Bronchial epithelial cell (primary cell): Measurements from ENCODE around the gene ALOX12B. TPM values are rescaled to one million over a fixed set of nuclear protein-coding genes. Genes with fewer than 3 reads are reported as not detected.
"Not testable (repeated sequence)": the region's sequence is repeated elsewhere in the genome, so short reads cannot be mapped to it uniquely, and the experiment has no call there.

ENCODE experiments used
- DNase-seq: peaks from one replicate; pipeline ENCODE4 v3.0.0-alpha.2; 2010; ENCODE audit warnings: low read depth
- FAIRE-seq: peaks from 2 replicates; lab custom pipeline; 2011; peaks lifted over from hg19 to GRCh38; lab: Jason Lieb, UNC
- H3K27me3 ChIP-seq: 2 replicates; pipeline ENCODE4 v1.5.1; 2011; ENCODE audit warnings: low read length; ENCODE audit not compliant: control insufficient read depth, insufficient read depth
- H3K36me3 ChIP-seq: 2 replicates; pipeline ENCODE4 v1.5.1; 2011; ENCODE audit warnings: low read length; ENCODE audit not compliant: control insufficient read depth, insufficient read depth
- H3K4me3 ChIP-seq: 2 replicates; pipeline ENCODE4 v1.5.1; 2011; ENCODE audit warnings: mild to moderate bottlenecking, low read depth, low read length, control low read depth
- CTCF ChIP-seq: IDR thresholded peaks from 2 replicates; pipeline ENCODE4 v1.5.1; 2011; ENCODE audit warnings: mild to moderate bottlenecking, moderate library complexity, low read length, control low read depth, inconsistent platforms; ENCODE audit not compliant: insufficient read depth, severe bottlenecking
- total RNA-seq: library from RNA; depleted of rRNA; stranded (reverse); fragments of >200 nt; gene quantifications from 2 replicates; pipeline ENCODE4 v1.2.1, GENCODE V29; 2014

The ALOX12B gene
- total RNA-seq, 1 donor from 2014 or later: 0.26 TPM

GRCh38 chr17:8032442-8032841 lies 55.1 kb downstream of the ALOX12B start:
- FAIRE-seq (no peak), DNase-seq (no peak)
- Histone ChIP-seq H3K4me3 (no peak overlapping the region), H3K27me3 (no peaks in the 10 kb centered on the region), H3K36me3 (no peaks in the 10 kb centered on the region)
- no peak for TF ChIP-seq CTCF

GRCh38 chr17:8031950-8032349 lies 55.6 kb downstream of the ALOX12B start:
- Histone ChIP-seq H3K4me3 (no peak overlapping the region), H3K27me3 (no peaks in the 10 kb centered on the region), H3K36me3 (no peaks in the 10 kb centered on the region)
- no peak for TF ChIP-seq CTCF
- FAIRE-seq: no peak
- no peak for DNase-seq

GRCh38 chr17:8031261-8031661 lies 56.3 kb downstream of the ALOX12B start:
- no peak for TF ChIP-seq CTCF
- Histone ChIP-seq H3K4me3 (no peak overlapping the region), H3K27me3 (no peaks in the 10 kb centered on the region), H3K36me3 (no peaks in the 10 kb centered on the region)
- FAIRE-seq (no peak), DNase-seq (no peak)

- FAIRE-seq (peak; percentile 79), DNase-seq (peak; percentile 84)
- no peak for TF ChIP-seq CTCF
These were observed 58.4 kb downstream of the ALOX12B start for GRCh38 chr17:8029121-8029520.

GRCh38 chr17:8025176-8025911 lies 62.2 kb downstream of the ALOX12B start:
- Histone ChIP-seq H3K4me3 (no peak overlapping the region), H3K27me3 (no peaks in the 10 kb centered on the region), H3K36me3 (no peaks in the 10 kb centered on the region)
- FAIRE-seq (peak; percentile 23), DNase-seq (no peak)
- TF ChIP-seq CTCF: no peak

More at GRCh38 chr17:8029121-8029520, 58.4 kb downstream of the ALOX12B start:
- no peak overlapping the region for H3K4me3 ChIP-seq
- no peaks in the 10 kb centered on the region for H3K36me3 ChIP-seq
- H3K27me3 ChIP-seq: no peaks in the 10 kb centered on the region

- not testable (repeated sequence) for H3K27me3 ChIP-seq, DNase-seq, H3K4me3 ChIP-seq, H3K36me3 ChIP-seq, FAIRE-seq
These were observed 63.4 kb downstream of the ALOX12B start for GRCh38 chr17:8024161-8024560.

Other genes starting within 250 kb of the ALOX12B start
- 0.64 TPM in 1 of 2 replicates, not detected in the other for gene TMEM88, start 232.7 kb downstream of the ALOX12B start, total RNA-seq
- gene NAA38, start 230.2 kb downstream of the ALOX12B start, total RNA-seq: 36.6 and 47.5 TPM in 2 replicates
- 6.5 and 9.0 TPM in 2 replicates for gene CYB5D1, start 229.7 kb downstream of the ALOX12B start, total RNA-seq
- gene CHD3, start 198.9 kb downstream of the ALOX12B start, total RNA-seq: 41.3 and 98.2 TPM in 2 replicates
- 7.8 and 8.2 TPM in 2 replicates for gene RNF227, start 171.4 kb downstream of the ALOX12B start, total RNA-seq
- gene KCNAB3, start 157.9 kb downstream of the ALOX12B start, total RNA-seq: 0.79 and 0.90 TPM in 2 replicates
- gene TRAPPC1, start 155.8 kb downstream of the ALOX12B start, total RNA-seq: 16.8 and 27.9 TPM in 2 replicates
- gene CNTROB, start 155.5 kb downstream of the ALOX12B start, total RNA-seq: 8.2 and 12.2 TPM in 2 replicates
- gene GUCY2D, start 85.1 kb downstream of the ALOX12B start, total RNA-seq: 0.13 TPM in 1 of 2 replicates, not detected in the other
- gene ALOX15B, start 48.7 kb downstream of the ALOX12B start, total RNA-seq: 5.8 and 20.6 TPM in 2 replicates
- gene ALOXE3, start 30.8 kb upstream of the ALOX12B start, total RNA-seq: 1.3 and 2.0 TPM in 2 replicates
- gene HES7, start 36.4 kb upstream of the ALOX12B start, total RNA-seq: 0.13 and 1.3 TPM in 2 replicates
- 21.9 and 26.4 TPM in 2 replicates for gene PER1, start 64.7 kb upstream of the ALOX12B start, total RNA-seq
- gene VAMP2, start 75.2 kb upstream of the ALOX12B start, total RNA-seq: 2.1 and 4.4 TPM in 2 replicates
- gene TMEM107, start 88.7 kb upstream of the ALOX12B start, total RNA-seq: 20.2 and 24.2 TPM in 2 replicates
- gene BORCS6, start 102.5 kb upstream of the ALOX12B start, total RNA-seq: 6.5 and 6.8 TPM in 2 replicates
- gene AURKB, start 122.9 kb upstream of the ALOX12B start, total RNA-seq: 0.64 and 1.6 TPM in 2 replicates
- 2.9 and 5.6 TPM in 2 replicates for gene CTC1, start 160.3 kb upstream of the ALOX12B start, total RNA-seq
- gene PFAS, start 161.6 kb upstream of the ALOX12B start, total RNA-seq: 5.8 and 9.5 TPM in 2 replicates
- 11.1 and 11.8 TPM in 2 replicates for gene RANGRF, start 201.0 kb upstream of the ALOX12B start, total RNA-seq
- 0.26 and 0.38 TPM in 2 replicates for gene SLC25A35, start 207.7 kb upstream of the ALOX12B start, total RNA-seq
- not detected in 2 replicates for gene ARHGEF15, start 222.5 kb upstream of the ALOX12B start, total RNA-seq